Measurements from ENCODE around the gene METTL15. TPM values are rescaled to one million over a fixed set of nuclear protein-coding genes. Genes with fewer than 3 reads are reported as not detected.

The METTL15 gene
- total and polyA plus RNA-seq, 2 experiments from 2014 or later = 9.0 to 19.8 TPM

DNA sequence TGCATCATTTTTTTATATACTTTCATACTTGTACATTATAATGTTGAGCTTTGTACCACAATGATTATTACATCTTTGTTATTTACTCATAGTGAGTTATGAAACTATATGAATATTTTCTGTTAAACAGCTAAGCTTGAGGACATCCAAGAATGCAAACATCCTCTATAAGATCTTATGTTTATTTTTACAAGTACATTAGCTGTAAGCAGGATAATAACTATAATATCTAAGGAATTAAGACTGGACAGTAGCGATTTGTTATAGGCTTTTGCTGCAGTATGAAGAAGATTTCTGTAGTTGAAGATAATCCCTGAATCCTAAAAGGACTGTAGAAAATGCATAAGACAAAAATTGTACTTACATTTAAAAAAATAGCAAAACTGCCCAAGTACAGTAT is 176.0 kb downstream of the METTL15 start:
- H3K4me3 Mint-ChIP-seq = no peak overlapping the region
- TF ChIP-seq, protein P1, sequence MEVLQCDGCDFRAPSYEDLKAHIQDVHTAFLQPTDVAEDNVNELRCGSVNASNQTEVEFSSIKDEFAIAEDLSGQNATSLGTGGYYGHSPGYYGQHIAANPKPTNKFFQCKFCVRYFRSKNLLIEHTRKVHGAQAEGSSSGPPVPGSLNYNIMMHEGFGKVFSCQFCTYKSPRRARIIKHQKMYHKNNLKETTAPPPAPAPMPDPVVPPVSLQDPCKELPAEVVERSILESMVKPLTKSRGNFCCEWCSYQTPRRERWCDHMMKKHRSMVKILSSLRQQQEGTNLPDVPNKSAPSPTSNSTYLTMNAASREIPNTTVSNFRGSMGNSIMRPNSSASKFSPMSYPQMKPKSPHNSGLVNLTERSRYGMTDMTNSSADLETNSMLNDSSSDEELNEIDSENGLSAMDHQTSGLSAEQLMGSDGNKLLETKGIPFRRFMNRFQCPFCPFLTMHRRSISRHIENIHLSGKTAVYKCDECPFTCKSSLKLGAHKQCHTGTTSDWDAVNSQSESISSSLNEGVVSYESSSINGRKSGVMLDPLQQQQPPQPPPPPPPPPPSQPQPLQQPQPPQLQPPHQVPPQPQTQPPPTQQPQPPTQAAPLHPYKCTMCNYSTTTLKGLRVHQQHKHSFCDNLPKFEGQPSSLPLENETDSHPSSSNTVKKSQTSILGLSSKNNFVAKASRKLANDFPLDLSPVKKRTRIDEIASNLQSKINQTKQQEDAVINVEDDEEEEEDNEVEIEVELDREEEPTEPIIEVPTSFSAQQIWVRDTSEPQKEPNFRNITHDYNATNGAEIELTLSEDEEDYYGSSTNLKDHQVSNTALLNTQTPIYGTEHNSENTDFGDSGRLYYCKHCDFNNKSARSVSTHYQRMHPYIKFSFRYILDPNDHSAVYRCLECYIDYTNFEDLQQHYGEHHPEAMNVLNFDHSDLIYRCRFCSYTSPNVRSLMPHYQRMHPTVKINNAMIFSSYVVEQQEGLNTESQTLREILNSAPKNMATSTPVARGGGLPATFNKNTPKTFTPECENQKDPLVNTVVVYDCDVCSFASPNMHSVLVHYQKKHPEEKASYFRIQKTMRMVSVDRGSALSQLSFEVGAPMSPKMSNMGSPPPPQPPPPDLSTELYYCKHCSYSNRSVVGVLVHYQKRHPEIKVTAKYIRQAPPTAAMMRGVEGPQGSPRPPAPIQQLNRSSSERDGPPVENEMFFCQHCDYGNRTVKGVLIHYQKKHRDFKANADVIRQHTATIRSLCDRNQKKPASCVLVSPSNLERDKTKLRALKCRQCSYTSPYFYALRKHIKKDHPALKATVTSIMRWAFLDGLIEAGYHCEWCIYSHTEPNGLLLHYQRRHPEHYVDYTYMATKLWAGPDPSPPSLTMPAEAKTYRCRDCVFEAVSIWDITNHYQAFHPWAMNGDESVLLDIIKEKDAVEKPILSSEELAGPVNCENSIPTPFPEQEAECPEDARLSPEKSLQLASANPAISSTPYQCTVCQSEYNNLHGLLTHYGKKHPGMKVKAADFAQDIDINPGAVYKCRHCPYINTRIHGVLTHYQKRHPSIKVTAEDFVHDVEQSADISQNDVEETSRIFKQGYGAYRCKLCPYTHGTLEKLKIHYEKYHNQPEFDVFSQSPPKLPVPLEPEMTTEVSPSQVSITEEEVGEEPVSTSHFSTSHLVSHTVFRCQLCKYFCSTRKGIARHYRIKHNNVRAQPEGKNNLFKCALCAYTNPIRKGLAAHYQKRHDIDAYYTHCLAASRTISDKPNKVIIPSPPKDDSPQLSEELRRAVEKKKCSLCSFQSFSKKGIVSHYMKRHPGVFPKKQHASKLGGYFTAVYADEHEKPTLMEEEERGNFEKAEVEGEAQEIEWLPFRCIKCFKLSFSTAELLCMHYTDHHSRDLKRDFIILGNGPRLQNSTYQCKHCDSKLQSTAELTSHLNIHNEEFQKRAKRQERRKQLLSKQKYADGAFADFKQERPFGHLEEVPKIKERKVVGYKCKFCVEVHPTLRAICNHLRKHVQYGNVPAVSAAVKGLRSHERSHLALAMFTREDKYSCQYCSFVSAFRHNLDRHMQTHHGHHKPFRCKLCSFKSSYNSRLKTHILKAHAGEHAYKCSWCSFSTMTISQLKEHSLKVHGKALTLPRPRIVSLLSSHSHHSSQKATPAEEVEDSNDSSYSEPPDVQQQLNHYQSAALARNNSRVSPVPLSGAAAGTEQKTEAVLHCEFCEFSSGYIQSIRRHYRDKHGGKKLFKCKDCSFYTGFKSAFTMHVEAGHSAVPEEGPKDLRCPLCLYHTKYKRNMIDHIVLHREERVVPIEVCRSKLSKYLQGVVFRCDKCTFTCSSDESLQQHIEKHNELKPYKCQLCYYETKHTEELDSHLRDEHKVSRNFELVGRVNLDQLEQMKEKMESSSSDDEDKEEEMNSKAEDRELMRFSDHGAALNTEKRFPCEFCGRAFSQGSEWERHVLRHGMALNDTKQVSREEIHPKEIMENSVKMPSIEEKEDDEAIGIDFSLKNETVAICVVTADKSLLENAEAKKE (CRISPR knock-in tag; IDR thresholded peaks at IDR 0.05) = no peak
- TF ChIP-seq NANOG (IDR thresholded peaks at IDR 0.05; ENCODE audit: borderline replicate concordance) (no peak), REST (IDR thresholded peaks at IDR 0.05; ENCODE audit: unreplicated experiment) (no peak), ZNF331 (CRISPR knock-in tag; IDR thresholded peaks at IDR 0.05; ENCODE audit: low read depth) (no peak), JUNB (IDR thresholded peaks at IDR 0.05; ENCODE audit: unreplicated experiment) (no peak), POLR2AphosphoS5 (IDR thresholded peaks at IDR 0.05; ENCODE audit: low read depth) (no peak), EZH2phosphoT487 (IDR thresholded peaks at IDR 0.05; ENCODE audit: unreplicated experiment) (no peak), ZNF114 (CRISPR knock-in tag; IDR thresholded peaks at IDR 0.05) (no peak), EZH2 (IDR thresholded peaks at IDR 0.05; ENCODE audit: low read depth, unreplicated experiment) (no peak), STAT1 (IDR thresholded peaks at IDR 0.05; ENCODE audit: unreplicated experiment) (no peak)
- TF ChIP-seq, protein P2, sequence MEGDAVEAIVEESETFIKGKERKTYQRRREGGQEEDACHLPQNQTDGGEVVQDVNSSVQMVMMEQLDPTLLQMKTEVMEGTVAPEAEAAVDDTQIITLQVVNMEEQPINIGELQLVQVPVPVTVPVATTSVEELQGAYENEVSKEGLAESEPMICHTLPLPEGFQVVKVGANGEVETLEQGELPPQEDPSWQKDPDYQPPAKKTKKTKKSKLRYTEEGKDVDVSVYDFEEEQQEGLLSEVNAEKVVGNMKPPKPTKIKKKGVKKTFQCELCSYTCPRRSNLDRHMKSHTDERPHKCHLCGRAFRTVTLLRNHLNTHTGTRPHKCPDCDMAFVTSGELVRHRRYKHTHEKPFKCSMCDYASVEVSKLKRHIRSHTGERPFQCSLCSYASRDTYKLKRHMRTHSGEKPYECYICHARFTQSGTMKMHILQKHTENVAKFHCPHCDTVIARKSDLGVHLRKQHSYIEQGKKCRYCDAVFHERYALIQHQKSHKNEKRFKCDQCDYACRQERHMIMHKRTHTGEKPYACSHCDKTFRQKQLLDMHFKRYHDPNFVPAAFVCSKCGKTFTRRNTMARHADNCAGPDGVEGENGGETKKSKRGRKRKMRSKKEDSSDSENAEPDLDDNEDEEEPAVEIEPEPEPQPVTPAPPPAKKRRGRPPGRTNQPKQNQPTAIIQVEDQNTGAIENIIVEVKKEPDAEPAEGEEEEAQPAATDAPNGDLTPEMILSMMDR (conservative IDR thresholded peaks at IDR 0.05; ENCODE audit: low read depth in 2 of 2) = no peak
- H3K36me3 ChIP-seq (ENCODE audit: insufficient read depth) = no peaks in the 10 kb centered on the region
- H3K27ac ChIP-seq (ENCODE audit: low read depth) = no peak overlapping the region
- DNase-seq (ENCODE audit: low spot score) (no peak), ATAC-seq (no peak)
- H3K4me1 Mint-ChIP-seq = no peaks in the 10 kb centered on the region
- H3K79me2 ChIP-seq (replicated peaks; ENCODE audit: insufficient read depth) = no peaks in the 10 kb centered on the region
- no peaks in the 10 kb centered on the region for H3K9me3 Mint-ChIP-seq
- H3K36me3 Mint-ChIP-seq (ENCODE audit: low read depth) = no peaks in the 10 kb centered on the region
- H3K27me3 ChIP-seq (ENCODE audit: insufficient read depth) = no peaks in the 10 kb centered on the region
- H2AFZ ChIP-seq = no peak overlapping the region
- no peak overlapping the region for H3K4me2 ChIP-seq
- H3K4me1 ChIP-seq (ENCODE audit: insufficient read depth) = no peaks in the 10 kb centered on the region
- H4K20me1 ChIP-seq (replicated peaks; ENCODE audit: insufficient read depth) = peaks cover 4% of the 10 kb centered on the region
- H3K9me2 ChIP-seq (ENCODE audit: insufficient read depth) = no peaks in the 10 kb centered on the region
- no peak overlapping the region for H3K4me3 ChIP-seq
- no peak overlapping the region for H3K27ac Mint-ChIP-seq
- no peaks in the 10 kb centered on the region for H3F3A ChIP-seq (replicated peaks; ENCODE audit: low read depth)
- no peaks in the 10 kb centered on the region for H3K27me3 Mint-ChIP-seq (ENCODE audit: insufficient read depth, low read depth, poor library complexity)

Data from GM23338 (cell line).